ENCODE data around the gene ELFN2. TPM values are rescaled to one million over a fixed set of nuclear protein-coding genes. Genes with fewer than 3 reads are reported as not detected.

Gene ELFN2
- total and polyA plus RNA-seq, 2 of the 13 experiments (the other 11 are each of a cell fraction or from before 2014, with no cell fraction given): 0.01 TPM; not detected in 1

DNA sequence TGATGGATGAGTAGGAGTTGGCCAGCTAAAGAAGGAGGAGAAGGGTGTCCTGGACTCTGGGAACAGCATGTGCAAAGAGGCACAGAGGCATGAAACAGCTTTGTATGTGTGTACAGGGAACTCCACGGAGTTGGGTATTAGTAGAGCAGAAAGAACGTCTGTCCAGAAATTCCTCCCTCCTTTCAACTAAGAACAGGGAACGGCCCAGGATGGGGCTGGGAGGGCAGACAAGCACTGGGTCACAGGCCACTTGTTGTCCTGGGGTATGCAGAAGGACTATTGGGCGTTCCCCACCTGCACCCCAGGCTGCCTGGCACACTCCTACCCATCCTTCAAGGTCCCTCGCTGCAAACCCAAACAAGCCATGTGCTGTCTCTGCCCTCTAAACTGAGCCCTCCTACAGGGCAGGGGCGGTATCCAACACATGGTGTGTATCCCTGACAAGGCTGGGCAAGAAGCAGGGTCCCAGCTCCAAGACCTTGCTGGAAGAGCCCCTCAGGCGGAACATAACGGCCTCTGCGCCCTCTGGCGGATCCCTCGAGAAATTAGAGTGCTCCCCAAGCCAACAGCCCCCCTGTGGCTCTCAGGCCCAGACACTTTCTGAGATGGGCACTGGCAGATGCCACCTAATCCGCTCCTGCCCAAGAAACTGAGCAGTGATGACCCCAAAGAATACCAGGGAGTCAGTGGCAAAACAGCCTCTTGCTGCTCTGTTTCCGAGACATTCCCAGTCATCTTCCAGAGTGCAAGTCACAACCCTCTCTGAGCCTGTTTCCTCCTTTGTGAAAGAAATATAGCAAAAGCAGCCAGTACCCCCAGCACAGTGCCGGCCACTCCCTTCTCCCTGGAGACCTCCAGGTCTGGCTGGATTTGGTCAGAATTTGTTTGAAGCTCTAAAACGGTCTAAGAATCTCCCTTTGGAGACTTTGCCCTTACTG is 1.6 kb upstream of the ELFN2 start:
- Histone ChIP-seq H3K4me2 (ENCODE audit: low read depth, low read length) (no peak overlapping the region), H3K79me2 (ENCODE audit: insufficient read depth, low read length) (no peaks in the 10 kb centered on the region), H3K4me3 (replicated peaks in 1 of 3; ENCODE audit: insufficient read depth in 1 of 3, low read depth in 2 of 3, low read length in 3 of 3) (no peak overlapping the region), H3K27ac (ENCODE audit: extremely low read length, insufficient read depth, low read length) (no peak overlapping the region), H3K27me3 (ENCODE audit: control insufficient read depth in 1 of 2, insufficient read depth in 2 of 2, low read length in 2 of 2) (peaks cover 16 to 79% of the 10 kb centered on the region in 2 experiments), H3K4me1 (ENCODE audit: insufficient read depth, low read length) (peaks cover 26% of the 10 kb centered on the region), H3K9ac (ENCODE audit: insufficient read depth, low read depth, low read length) (no peak overlapping the region), H2AFZ (ENCODE audit: low read length) (no peak overlapping the region), H3K9me3 (ENCODE audit: low read length) (no peaks in the 10 kb centered on the region), H4K20me1 (ENCODE audit: insufficient read depth, low read length) (peaks cover 7% of the 10 kb centered on the region; the same call in 1 of the 2 replicates), H3K36me3 (replicated peaks in 1 of 2; ENCODE audit: control insufficient read depth in 1 of 2, insufficient read depth in 2 of 2, low read length in 2 of 2) (no peaks in the 10 kb centered on the region)
- CTCF ChIA-PET (ENCODE audit: low intra/inter-chr PET ratio, low total read pairs): interaction anchor here (1.6 to 1.9 kb wide), 2 partner anchors 28 to 112 kb away, joined by 8 to 17 read pairs; no protein-coding TSS in a partner anchor
- POLR2A ChIA-PET: no interaction called here
- DNase-seq (ENCODE audit: low spot score) (peak; percentile 35), FAIRE-seq (no peak), ATAC-seq (peak; percentile 68)
- no TSS peak for BruUV-seq (replicated peaks)
- intact Hi-C loops (cut with micrococcal nuclease; ENCODE audit: unreplicated experiment) (no loop called here), in situ Hi-C loops (cut with HindIII; ENCODE audit: extremely low pct_ligation_motif_present, low pct_unique_long_range_greater_than_20kb) (no loop called here)
- 5% methylated on average over 11 of the region's 15 CpGs for WGBS (ENCODE audit: low lambda C conversion rate)
- TF ChIP-seq ZNF280D (CRISPR knock-in tag; IDR thresholded peaks at IDR 0.05): no peak
- TF ChIP-seq ZSCAN20 (CRISPR knock-in tag; IDR thresholded peaks at IDR 0.05; ENCODE audit: borderline replicate concordance): no peak
- TF ChIP-seq ZNF280B (CRISPR knock-in tag; IDR thresholded peaks at IDR 0.05; ENCODE audit: borderline replicate concordance): no peak
- TF ChIP-seq ZNF550 (CRISPR knock-in tag; IDR thresholded peaks at IDR 0.05; ENCODE audit: borderline replicate concordance): 0 out of 2 replicates have a peak, but pooled peaks have one; percentile 25
- TF ChIP-seq, protein P1, sequence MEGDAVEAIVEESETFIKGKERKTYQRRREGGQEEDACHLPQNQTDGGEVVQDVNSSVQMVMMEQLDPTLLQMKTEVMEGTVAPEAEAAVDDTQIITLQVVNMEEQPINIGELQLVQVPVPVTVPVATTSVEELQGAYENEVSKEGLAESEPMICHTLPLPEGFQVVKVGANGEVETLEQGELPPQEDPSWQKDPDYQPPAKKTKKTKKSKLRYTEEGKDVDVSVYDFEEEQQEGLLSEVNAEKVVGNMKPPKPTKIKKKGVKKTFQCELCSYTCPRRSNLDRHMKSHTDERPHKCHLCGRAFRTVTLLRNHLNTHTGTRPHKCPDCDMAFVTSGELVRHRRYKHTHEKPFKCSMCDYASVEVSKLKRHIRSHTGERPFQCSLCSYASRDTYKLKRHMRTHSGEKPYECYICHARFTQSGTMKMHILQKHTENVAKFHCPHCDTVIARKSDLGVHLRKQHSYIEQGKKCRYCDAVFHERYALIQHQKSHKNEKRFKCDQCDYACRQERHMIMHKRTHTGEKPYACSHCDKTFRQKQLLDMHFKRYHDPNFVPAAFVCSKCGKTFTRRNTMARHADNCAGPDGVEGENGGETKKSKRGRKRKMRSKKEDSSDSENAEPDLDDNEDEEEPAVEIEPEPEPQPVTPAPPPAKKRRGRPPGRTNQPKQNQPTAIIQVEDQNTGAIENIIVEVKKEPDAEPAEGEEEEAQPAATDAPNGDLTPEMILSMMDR (CRISPR knock-in tag; IDR thresholded peaks at IDR 0.05): peak; percentile 78
- no peak for TF ChIP-seq MTF2 (CRISPR knock-in tag; IDR thresholded peaks at IDR 0.05; ENCODE audit: borderline replicate concordance)
- TF ChIP-seq HOXA9 (CRISPR knock-in tag; IDR thresholded peaks at IDR 0.05; ENCODE audit: borderline replicate concordance): no peak
- no peak for TF ChIP-seq ZHX2 (IDR thresholded peaks at IDR 0.05; ENCODE audit: low read depth)
- TF ChIP-seq ZHX2 (CRISPR knock-in tag; IDR thresholded peaks at IDR 0.05; ENCODE audit: borderline replicate concordance): no peak

Measured in HepG2 (cell line).